ENCODE results near the gene SGPP2. TPM values are rescaled to one million over a fixed set of nuclear protein-coding genes. Genes with fewer than 3 reads are reported as not detected.

SGPP2 gene
- total RNA-seq, 3 donors from 2014 or later, result 0.32 to 8.8 (median 1.3) TPM

- no peak for TF ChIP-seq CTCF (IDR thresholded peaks at IDR 0.05)
- no peak for TF ChIP-seq POLR2A (IDR thresholded peaks at IDR 0.05)
- TF ChIP-seq POLR2AphosphoS5 (IDR thresholded peaks at IDR 0.05), result no peak
- Histone ChIP-seq H3K4me3 (no peak overlapping the region), H3K9me3 (no peaks in the 10 kb centered on the region), H3K4me1 (no peaks in the 10 kb centered on the region), H3K27ac (no peak overlapping the region), H3K27me3 (no peaks in the 10 kb centered on the region), H3K36me3 (no peaks in the 10 kb centered on the region)
- intact Hi-C loops (cut with DNase I; ENCODE audit: low total_unique reads), result no loop called here
- no peak for DNase-seq (ENCODE audit: low spot score in 2 of 2)
Observed at GRCh38 chr2:222440673-222441422, 16.5 kb downstream of the SGPP2 start.

GRCh38 chr2:222442665-222443064, 18.3 kb downstream of the SGPP2 start:
- H3K36me3 ChIP-seq, result no peaks in the 10 kb centered on the region
- H3K27me3 ChIP-seq, result no peaks in the 10 kb centered on the region
- DNase-seq (ENCODE audit: low spot score in 2 of 2), result no peak
- H3K27ac ChIP-seq, result no peak overlapping the region
- TF ChIP-seq CTCF (IDR thresholded peaks at IDR 0.05) (no peak), POLR2AphosphoS5 (IDR thresholded peaks at IDR 0.05) (no peak), POLR2A (IDR thresholded peaks at IDR 0.05) (no peak)
- H3K9me3 ChIP-seq, result no peaks in the 10 kb centered on the region
- H3K4me3 ChIP-seq, result no peak overlapping the region
- H3K4me1 ChIP-seq, result no peaks in the 10 kb centered on the region
- intact Hi-C loops (cut with DNase I; ENCODE audit: low total_unique reads), result no loop called here

- H3K4me1 ChIP-seq, result no peaks in the 10 kb centered on the region
- no peaks in the 10 kb centered on the region for H3K27me3 ChIP-seq
- H3K27ac ChIP-seq, result no peak overlapping the region
- DNase-seq (ENCODE audit: low spot score in 2 of 2), result no peak
- intact Hi-C loops (cut with DNase I; ENCODE audit: low total_unique reads), result loop anchor here (5.0 kb wide), 1 partner anchor 992 kb away; no protein-coding TSS in a partner anchor
- no peaks in the 10 kb centered on the region for H3K9me3 ChIP-seq
- no peaks in the 10 kb centered on the region for H3K36me3 ChIP-seq
- no peak for TF ChIP-seq POLR2A (IDR thresholded peaks at IDR 0.05)
- TF ChIP-seq CTCF (IDR thresholded peaks at IDR 0.05), result no peak
- no peak for TF ChIP-seq POLR2AphosphoS5 (IDR thresholded peaks at IDR 0.05)
- no peak overlapping the region for H3K4me3 ChIP-seq
Observed at GRCh38 chr2:222445227-222445626, 20.9 kb downstream of the SGPP2 start.

- TF ChIP-seq CTCF (IDR thresholded peaks at IDR 0.05) (no peak), POLR2A (IDR thresholded peaks at IDR 0.05) (no peak), POLR2AphosphoS5 (IDR thresholded peaks at IDR 0.05) (no peak)
- Histone ChIP-seq H3K36me3 (no peaks in the 10 kb centered on the region), H3K27ac (no peak overlapping the region), H3K4me1 (no peaks in the 10 kb centered on the region), H3K9me3 (no peaks in the 10 kb centered on the region), H3K4me3 (no peak overlapping the region), H3K27me3 (no peaks in the 10 kb centered on the region)
- intact Hi-C loops (cut with DNase I; ENCODE audit: low total_unique reads), result loop anchor here (5.0 kb wide), 1 partner anchor 990 kb away; no protein-coding TSS in a partner anchor
- no peak for DNase-seq (ENCODE audit: low spot score in 2 of 2)
Observed at GRCh38 chr2:222447131-222447530, 22.8 kb downstream of the SGPP2 start.

GRCh38 chr2:222448748-222449181, 24.4 kb downstream of the SGPP2 start:
- Histone ChIP-seq H3K27ac (no peak overlapping the region), H3K27me3 (no peaks in the 10 kb centered on the region), H3K4me3 (no peak overlapping the region), H3K36me3 (no peaks in the 10 kb centered on the region), H3K9me3 (no peaks in the 10 kb centered on the region), H3K4me1 (no peaks in the 10 kb centered on the region)
- no peak for DNase-seq (ENCODE audit: low spot score in 2 of 2)
- TF ChIP-seq CTCF (IDR thresholded peaks at IDR 0.05) (no peak), POLR2A (IDR thresholded peaks at IDR 0.05) (no peak), POLR2AphosphoS5 (IDR thresholded peaks at IDR 0.05) (no peak)
- intact Hi-C loops (cut with DNase I; ENCODE audit: low total_unique reads), result loop anchor here (5.0 kb wide), 1 partner anchor 989 kb away; no protein-coding TSS in a partner anchor
